CD4-positive, alpha-beta T cell treated with Interleukin-17A for 4 hours (primary cell): ENCODE results near the gene ATF7IP2.
"Not testable (repeated sequence)": the region's sequence is repeated elsewhere in the genome, so short reads cannot be mapped to it uniquely, and the experiment has no call there.

Experiments used
- DNase-seq: peaks from one replicate; pipeline ENCODE4 v3.0.0-alpha.2; 2020; ENCODE audit warnings: mixed read lengths

ATF7IP2 gene

DNA sequence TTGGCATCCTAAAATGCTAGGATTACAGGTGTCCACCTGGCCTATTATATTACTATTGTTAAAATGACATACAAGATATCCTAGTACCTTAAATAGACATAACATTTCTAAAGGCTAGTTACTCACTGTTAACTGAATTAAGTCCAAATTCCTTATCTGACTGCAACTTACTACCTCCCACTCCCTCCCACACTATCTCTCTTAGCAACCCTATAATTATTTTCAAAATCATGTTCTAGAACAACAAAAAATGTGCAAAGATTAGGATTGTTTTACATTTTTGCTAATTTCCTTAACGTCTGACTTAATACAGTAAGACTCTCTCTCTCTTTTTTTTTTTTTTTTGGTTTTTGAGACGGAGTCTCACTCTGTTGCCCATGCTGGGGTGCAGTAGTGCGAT, 2.2 kb upstream of the ATF7IP2 start:
- no peak for DNase-seq

DNA sequence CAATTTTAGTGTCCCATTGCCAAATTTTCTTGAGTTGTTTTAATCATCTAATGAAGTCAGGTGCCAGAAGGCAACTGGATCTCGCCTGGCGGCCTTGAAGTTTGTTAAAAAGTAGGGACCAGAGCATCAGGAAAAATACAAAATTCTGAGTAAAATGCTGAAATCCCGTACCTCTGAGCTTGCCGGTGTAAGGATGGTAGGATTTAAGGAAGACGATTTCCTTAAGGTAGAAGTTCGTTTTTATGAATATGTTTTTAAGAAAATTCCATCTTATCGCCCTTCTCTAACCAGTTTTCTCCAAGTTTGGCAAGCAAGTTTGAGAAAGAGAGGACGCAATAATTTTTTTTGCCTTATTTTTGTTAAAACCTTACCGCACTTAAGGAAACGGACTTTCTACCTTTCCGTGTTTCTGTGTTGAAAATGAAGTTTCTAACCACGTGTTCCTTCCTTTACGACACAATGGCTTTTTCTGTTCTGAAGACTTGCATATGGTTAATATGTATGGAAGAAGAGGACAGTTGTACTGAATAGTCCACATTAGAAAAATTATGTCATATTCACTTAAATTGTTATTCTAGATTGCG, 748 bp downstream of the ATF7IP2 start:
- DNase-seq, result no peak

DNA sequence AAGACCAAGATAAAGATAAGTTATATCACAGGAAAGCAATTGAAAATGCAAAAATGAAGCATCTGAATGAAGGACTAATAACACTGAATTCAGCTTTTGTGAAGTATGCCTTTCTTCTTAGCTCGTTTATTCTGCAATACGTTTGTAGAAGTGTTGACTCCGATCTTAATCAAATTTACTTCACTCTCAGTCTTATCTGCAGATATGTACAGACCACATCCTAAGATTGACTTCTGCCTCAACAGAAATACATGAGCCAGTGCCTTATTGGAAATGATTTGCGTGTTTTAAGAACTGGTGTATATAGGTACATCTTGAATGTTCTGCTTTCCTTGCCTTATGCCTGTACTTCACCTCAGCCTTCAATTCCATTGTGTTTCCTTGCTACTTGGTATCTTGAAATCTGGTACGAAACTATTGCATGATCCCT, 1.3 kb downstream of the ATF7IP2 start:
- DNase-seq, result no peak

DNA sequence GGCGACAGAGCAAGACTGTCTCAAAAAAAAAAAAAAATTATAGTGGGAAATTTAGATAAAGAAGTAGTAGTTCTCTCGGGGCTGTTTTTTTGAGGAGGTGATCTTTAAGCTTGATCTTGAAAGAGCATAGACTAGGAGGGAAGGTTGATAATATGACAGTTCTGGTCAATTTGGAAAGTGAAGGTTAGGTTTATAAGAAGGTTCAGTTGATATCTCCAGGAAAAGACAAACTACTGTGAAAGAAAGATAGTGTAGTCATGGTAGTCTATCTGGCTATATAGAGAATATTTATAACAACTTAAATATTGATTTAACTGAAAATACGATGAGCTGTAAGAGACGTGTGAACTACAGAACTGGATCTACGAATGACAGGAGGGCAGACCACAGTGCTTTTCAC, 3.1 kb downstream of the ATF7IP2 start:
- DNase-seq, result no peak

DNA sequence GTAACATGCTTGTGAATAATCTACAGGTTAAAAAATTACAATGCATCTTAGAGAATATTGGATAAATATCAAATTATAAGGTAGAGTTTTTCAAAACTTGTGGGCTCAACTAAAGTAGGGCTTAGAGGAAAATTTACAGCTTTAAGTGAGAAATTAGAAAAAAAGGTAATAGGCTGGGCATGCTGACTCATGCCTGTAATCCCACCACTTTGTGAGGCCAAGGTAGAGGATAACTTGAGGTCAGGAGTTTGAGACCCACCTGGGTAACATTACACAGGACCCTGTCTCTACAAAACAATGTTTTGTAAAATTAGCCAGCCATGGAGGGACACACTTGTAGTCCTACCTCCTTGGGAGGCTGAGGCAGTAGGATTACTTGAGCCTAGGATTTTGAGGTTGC, 4.5 kb downstream of the ATF7IP2 start:
- no peak for DNase-seq

DNA sequence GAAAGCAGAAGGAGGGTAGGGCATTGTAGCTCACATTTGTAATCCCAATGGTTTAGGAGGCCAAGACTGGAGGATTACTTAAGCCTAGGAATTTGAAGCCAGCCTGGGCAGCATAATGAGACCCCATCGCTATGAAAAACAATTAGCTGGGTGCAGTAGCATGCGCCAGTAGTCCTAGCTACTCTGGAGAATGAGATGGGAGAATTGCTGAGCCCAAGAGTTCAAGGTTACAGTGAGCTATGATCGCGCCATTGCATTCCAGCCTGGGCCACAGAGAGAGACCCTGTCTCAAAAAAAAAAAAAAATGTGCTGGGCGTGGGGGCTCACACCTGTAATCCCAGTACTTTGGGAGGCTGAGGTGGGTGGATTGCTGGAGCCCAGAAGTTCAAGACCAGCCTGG, 5.0 kb downstream of the ATF7IP2 start:
- DNase-seq, result no peak

DNA sequence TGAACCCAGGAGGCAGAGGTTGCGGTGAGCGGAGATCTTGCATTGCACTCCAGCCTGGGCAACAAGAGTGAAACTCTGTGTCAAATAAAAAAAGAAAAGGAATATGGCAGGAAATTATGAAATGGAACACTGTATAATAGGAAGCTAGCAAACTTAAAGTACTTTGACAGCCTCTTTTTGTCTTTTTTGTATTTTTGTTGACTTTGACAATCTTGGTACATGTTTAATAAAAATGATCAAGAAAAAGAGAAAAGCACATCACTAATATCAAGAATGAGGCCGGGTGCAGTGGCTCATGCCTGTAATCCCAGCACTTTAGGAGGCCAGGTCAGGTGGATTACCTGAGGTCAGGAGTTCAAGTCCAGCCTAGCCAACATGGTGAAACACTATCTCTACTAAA, 5.5 kb downstream of the ATF7IP2 start:
- DNase-seq, result no peak

DNA sequence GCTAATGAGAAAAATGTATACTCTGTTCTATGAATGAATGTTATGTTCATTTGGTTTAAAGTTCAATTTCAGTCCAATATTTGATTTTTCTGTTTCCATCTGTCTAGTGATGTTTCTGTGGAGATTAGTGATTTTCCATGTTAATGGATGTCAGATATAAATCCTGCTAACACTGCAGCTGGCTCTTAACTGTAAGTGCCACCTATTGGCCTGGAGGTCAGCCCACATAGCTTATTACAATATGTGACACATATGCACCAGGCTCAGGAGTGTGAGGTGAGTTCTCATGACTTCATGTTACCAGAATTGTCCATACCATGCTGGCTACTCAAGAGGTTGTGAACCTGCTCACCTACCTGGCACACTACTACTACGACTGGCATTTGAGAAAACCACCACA, 17.1 kb downstream of the ATF7IP2 start:
- DNase-seq, result no peak

DNA sequence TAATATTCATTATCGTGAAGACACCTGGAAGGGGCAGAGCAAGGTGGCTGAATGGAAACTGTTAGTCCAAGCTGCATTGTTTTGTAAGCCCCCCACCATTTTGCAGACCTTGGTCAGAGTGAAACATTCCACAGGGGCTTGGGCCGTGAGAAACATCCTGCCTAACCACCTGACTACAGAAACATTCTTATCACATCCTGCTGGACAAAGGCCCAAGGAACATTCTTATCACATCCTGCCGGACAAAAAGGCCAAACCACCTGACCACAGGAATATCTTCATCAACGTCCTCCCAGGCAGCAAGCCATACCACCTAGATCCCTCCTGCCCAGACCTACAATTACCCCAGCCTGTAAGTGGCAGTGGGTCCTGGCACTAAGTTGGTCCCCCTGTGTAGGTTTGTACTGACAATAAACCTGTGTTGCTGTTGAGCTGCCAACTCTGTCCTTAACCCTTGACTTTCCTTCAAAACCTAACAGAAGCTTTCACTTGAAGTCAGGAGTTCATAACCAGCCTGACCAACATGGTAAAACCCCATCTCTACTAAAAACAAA, 19.6 kb downstream of the ATF7IP2 start:
- no peak for DNase-seq

DNA sequence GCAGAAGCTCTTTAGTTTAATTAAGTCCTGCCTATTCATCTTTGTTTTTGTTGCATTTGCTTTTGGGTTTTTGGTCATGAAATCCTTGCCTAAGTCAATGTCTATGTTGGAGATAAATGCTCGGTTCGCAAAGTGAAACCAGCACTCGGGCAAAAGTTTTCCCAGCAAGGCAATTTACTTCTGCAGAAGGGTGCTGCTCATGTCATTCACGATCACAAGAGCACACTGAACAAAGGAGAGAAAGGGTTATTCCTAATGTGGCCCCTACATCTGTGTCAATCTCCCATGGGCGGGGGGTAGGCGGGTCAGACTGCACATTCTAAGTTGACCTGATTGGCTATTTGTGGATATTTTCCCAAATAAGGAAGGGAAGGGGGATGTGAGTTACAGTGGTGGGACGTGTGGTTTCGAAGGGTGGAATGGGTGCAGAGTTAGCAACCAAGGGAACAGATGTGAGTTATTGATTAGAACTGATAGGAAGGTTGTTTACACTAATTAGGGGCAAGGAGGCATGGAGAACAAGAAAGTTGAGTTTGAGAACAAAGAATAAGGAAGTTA, 23.0 kb downstream of the ATF7IP2 start:
- no peak for DNase-seq

DNA sequence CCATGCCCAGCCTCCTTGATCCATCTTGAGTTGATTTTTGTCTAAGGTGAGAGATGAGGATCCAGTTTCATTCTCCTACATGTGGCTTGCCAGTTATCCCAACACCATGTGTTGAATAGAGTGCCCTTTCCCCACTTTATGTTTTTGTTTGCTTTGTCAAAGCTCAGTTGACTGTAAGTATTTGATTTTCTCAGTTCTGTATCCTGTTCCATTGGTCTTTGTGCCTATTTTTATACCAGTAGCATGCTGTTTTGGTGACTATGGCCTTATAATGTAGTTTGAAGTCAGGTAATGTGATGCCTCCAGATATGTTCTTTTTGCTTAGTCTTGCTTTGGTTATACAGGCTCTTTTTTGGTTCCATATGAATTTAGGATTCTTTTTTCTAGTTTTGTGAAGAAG, 23.9 kb downstream of the ATF7IP2 start:
- not testable (repeated sequence) for DNase-seq

DNA sequence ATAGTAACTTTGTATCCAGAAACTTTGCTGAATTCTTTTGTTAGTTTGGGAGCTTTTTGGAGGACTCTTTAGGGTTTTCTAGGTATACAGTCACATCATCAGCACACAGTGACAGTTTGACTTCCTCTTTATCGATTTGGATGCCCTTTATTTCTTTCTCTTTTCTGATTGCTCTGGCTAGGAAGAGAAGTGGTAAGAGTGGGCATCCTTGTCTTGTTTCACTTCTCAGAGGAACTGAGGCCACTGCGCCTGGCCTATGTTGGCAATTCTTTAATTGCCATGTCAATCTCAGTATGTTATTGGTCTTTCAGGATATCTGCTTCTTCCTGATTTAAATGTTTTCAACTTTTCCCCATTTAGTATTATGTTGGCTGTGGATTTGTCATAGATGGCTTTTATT, 24.6 kb downstream of the ATF7IP2 start:
- DNase-seq, result no peak

DNA sequence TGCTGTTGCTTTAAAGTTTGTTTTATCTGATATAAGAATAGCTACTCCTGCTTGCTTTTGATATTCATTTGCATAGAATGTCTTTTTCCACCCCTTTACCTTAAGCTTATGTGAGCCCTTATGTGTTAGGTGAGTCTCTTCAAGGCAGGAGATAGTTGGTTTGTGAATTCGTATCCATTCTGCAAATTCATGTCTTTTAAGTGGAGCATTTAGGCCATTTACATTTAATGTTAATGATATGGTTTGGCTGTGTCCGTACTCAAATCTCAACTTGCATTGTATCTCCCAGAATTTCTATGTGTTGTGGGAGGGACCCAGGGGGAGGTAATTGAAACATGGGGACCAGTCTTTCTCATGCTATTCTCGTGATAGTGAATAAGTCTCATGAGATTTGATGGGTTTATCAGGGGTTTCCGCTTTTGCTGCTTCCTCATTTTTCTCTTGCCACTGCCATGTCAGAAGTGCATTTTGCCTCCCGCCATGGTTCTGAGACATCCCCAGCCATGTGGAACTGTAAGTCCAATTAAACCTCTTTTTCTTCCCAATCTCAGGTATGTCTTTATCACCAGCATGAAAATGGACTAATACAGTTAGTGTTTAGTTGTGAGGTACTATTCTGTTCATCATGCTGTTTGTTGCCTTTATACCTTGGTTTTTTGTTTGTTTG, 27.2 kb downstream of the ATF7IP2 start:
- DNase-seq, result no peak

DNA sequence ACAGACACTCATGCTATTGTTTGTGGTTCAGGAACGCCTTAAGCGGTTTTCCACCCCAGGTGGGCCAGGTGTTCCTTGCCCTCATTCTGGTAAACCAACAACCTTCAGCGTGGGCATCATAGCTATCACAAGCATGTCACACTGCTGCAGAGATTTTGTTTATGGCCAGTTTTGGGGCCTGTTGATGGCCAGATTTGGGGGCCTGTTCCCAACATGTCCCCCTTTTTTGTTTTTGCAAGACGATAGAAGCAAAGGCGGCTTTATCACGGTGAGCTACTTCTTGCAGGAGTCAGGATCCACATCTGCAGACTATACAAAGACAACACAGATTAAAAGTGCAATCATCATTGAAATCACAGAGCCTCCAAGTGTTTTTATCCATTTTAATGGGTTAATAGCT, 32.3 kb downstream of the ATF7IP2 start:
- DNase-seq, result not testable (repeated sequence)

DNA sequence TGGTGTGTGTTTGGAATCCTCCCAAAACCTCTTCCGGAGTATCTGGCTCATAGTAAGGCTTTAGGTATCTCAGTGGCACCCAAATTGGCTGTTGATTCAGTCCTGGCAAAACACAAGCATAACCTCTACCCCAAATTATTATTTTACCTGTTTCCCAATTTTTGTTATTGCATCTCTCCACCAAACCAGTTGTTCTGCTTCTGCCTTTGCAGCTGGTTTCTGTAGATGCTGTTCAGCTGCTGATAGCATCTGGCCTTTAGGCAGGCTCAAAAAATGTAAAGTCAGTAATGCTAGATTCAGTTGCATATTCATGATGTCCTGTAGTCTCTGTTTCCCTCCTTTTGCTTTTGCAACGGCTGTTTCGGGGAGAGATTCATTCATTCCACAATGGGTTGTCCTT, 33.8 kb downstream of the ATF7IP2 start:
- no peak for DNase-seq

DNA sequence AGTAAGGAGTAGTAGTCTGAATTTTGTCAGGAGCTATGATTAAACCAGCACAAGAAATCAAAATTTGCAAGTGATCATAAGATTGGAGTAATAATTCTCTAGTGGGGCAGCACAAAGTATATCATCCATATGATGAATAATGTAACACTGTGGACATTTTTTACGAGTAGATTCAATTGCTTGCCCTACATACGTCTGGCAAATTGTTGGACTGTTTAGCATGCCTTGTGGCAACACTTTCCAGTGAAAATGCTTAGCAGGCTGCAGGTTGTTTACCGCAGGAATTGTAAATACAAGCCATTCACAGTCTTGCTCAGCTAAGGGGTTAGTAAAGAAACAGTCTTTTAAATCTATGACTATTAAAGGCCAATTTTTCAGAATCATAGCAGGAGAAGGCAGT, 35.7 kb downstream of the ATF7IP2 start:
- DNase-seq, result no peak

DNA sequence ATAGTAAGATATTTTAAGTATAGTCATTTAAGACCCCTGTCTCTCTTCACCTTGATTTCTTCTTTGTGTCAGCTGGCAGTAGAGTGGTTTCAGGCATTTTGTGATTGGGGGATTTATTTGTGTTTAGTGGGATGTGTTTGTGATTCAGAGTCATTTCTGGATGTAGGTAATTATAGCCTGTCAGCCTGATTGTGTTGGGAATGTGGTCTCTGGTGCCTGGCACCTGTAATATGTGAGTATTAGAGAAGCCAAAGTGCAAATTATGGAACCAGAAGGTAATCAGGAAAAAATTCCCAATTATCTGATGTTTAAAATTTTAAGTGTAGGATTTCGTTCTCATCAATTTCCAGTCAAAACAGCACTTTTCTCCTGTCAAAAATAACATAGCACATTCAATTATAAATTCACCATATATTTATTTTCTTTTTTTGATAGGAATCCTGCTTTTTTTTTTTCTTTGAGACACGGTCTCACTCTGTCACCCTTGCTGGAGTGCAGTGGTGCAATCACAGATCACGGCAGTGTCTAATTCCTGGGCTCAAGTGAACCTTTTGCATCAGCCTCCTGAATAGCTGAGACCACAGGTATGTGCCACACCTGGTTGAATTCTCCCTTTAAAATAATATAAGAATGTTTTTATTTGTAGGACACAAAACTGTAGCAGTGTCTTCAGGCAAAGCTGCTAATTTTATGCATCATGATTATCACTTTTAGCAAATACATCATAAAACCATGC, 42.7 kb downstream of the ATF7IP2 start:
- DNase-seq, result no peak

DNA sequence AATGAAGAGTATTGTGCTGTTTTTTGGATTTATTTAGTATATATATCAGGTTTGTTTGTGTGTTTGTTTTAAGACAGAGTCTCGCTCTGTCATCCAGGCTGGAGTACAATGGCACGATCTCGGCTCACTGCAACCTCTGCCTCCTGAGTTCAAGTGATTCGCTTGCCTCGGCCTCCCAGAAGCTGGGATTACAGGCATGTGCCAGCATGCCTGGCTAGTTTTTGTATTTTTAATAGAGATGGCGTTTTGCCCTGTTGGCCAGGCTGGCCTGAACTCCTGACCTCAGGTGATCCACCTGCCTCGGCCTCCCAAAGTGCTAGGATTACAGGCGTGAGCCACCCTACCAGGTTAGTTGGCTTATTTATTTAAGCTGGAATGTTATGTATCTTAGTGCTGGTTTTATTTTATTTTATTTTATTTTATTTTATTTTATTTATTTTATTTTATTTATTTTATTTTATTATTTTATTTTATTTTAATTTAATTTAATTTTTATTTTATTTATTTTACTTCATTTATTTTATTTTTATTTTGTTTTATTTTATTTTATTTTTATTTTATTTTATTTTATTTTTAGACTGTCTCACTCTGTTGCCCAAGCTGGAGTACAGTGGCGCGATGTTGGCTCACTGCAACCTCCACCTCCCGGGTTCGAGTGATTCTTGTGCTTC, 43.6 kb downstream of the ATF7IP2 start:
- DNase-seq, result not testable (repeated sequence)

DNA sequence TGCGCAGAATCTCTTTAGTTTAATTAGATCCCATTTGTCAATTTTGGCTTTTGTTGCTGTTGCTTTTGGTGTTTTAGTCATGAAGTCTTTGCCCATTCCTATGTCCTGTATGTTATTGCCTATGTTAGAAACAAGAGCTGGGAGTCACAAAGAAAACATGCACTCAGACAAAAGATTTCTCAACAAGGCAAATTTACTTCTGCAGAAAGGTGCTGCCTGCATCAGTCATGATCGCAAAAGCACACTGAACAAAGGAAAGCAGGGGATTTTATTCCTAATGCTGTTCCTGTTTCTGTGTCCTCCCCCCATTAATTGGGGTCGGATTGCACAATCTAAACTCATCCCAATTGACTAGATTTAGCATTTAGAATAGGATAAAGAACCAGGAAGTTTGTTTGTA, 55.9 kb downstream of the ATF7IP2 start:
- DNase-seq, result no peak

DNA sequence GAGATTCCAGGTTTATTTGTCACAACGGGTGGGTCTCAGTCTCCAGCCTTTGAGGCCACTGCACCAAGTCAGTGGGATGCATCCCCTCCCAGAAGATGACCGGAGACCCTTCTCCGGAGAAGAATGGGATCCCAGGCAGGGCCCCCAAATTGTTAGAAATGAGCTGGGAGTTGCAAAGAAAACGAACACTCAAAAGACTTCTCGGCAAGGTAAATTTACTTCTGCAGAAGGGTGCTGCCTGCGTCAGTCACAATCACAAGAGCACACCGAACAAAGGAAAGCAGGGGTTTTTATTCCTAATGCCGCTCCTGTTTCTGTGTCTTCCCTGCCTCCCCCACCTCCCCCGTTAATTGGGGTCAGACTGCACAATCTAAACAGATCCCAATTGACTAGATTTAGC, 61.4 kb downstream of the ATF7IP2 start:
- no peak for DNase-seq

DNA sequence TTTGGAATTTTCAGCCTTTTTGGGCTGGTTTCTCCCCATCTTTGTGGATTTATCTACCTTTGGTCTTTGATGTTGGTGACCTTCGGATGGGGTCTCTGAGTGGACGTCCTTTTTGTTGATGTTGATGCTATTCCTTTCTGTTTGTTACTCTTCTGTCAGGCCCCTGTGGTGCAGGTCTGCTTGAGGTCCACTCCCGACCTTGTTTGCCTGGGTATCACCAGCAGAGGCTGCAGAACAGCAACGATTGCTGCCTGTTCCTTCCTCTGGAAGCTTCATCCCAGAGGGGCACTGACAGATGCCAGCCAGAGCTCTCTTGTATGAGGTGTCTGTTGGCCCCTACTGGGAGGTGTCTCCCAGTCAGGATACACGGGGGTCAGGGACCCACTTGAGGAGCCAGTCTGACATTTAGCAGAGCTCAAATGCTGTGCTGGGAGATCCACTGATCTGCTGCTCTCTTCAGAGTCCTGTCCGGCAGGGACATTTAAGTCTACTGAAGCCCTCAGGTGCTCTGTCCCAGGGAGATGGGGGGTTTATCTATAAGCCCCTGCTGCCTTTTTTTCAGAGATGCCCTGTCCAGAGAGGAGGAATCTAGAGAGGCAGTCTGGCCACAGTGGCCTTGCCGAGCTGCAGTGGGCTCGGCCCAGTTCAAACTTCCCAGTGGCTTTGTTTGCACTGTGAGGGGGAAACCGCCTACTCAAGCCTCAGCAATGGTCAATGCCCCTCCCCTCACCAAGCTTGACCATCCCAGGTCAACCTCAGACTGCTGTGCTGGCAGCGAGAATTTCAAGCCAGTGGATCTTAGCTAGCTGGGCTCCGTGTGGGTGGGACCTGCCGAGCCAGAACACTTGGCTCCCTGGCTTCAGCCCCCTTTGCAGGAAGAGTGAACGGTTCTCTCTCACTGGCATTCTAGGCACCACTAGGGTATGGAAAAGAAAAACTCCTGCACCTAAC, 66.6 kb downstream of the ATF7IP2 start:
- DNase-seq, result not testable (repeated sequence)

DNA sequence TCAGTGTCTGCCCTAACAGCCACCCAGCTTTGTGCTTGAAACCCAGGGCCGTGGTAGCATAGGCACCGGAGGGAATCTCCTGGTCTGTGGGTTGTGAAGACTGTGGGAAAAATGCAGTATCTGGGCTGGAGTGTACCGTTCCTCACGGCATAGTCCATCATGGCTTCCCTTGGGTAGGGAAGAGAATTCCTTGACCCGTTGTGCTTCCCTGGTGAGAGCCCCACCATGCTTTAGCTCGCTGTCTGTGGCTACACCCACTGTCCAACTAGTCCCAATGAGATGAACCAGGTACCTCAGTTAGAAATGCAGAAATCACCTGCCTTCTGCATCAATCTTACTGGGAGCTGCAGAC, 67.3 kb downstream of the ATF7IP2 start:
- DNase-seq, result no peak
